ENCODE data around the gene STRN4.

Gene STRN4

DNA sequence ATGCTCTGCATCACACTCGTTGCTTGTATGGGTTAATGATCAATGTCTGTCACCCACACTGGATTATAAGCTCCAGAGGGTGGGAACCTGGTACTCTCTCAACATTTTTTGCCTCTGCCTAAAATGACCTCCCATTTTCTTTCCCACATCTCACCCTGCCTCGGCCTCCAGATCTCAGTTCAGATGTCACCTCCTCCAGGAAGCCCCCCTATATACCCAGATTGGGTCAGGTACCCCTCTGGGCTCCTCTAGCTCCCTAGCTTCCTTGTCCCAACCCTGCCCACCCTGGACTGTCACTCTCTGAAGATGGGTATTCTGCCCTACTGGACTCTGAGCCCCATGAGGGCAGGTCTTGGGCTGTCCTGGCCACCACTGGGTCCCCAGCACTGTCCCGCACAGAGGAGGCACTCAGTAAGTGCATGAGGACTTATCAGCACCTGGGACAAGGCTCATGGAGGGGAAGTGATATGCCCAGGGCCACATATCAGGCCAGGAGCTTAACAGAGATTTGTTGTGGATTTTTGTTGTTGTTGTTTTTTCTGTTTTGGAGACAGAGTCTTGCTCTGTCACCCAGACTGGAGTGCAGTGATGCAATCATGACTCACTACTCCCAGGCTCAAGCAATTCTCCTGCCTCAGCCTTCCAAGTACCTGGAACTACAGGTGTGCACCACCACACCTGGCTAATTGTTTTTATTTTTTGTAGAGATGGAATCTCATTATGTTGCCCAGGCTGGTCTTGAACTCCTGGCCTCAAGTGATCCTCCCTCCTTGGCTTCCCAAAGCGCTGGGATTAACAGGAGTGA lies 53.1 kb downstream of the STRN4 start:
- H3K27me3 ChIP-seq (replicated peaks; ENCODE audit: control insufficient read depth, insufficient read depth, low read length): no peaks in the 10 kb centered on the region
- TF ChIP-seq CTCF (IDR thresholded peaks at IDR 0.05; ENCODE audit: insufficient read depth, low read length, poor library complexity, severe bottlenecking): no peak
- peaks cover 51% of the 10 kb centered on the region for H3K36me3 ChIP-seq (ENCODE audit: control insufficient read depth, insufficient read depth, low read length)
- no peak overlapping the region for H3K4me3 ChIP-seq (replicated peaks; ENCODE audit: low read depth, low read length)
- DNase-seq (ENCODE audit: extremely low read depth, insufficient read length): no peak

DNA sequence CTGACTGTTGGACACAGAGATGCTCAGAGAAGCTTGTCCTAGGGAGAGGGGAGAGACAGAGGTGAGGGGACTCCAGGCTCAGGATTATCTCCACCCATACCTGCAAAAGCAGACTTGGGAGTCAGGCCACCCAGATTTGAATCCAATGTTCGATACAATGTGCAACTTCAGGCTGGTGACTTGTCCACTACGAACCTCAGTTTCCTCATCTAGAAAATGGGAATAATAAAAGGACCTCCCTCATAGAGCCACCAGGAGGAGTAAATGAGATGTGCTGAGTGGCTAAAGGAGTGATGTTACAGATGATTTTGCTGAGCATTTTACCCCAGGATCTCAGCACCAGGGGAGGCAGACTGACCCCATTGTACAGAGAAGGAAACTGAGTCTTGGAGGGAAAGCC lies 54.3 kb downstream of the STRN4 start:
- TF ChIP-seq CTCF (IDR thresholded peaks at IDR 0.05; ENCODE audit: insufficient read depth, low read length, poor library complexity, severe bottlenecking): no peak
- Histone ChIP-seq H3K36me3 (ENCODE audit: control insufficient read depth, insufficient read depth, low read length) (peaks cover 56% of the 10 kb centered on the region), H3K27me3 (replicated peaks; ENCODE audit: control insufficient read depth, insufficient read depth, low read length) (no peaks in the 10 kb centered on the region), H3K4me3 (replicated peaks; ENCODE audit: low read depth, low read length) (no peak overlapping the region)
- no peak for DNase-seq (ENCODE audit: extremely low read depth, insufficient read length)

- DNase-seq (ENCODE audit: extremely low read depth, insufficient read length): no peak
Measured at GRCh38 chr19:46691104-46691503, 55.1 kb downstream of the STRN4 start.

DNA sequence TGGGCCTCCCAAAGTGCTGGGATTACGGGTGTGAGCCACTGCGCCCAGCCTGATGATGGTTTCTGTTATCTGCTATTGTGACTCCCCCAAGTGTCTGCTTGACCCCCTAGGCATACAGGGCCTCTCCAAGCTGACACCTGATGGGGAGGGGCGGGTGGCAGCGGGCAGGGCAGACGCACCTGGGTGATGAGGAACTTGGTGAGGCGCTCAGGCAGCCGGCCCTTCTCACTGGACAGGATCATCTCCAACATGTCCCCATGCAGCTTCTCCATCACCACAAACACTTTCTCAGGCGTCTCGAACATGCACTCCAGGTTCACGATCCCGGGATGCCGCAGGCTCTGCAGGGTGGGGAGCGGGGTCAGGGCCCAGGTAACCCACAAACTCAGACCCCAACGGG lies 56.9 kb downstream of the STRN4 start:
- no peak overlapping the region for H3K4me3 ChIP-seq (replicated peaks; ENCODE audit: low read depth, low read length)
- TF ChIP-seq CTCF (IDR thresholded peaks at IDR 0.05; ENCODE audit: insufficient read depth, low read length, poor library complexity, severe bottlenecking): no peak
- H3K36me3 ChIP-seq (ENCODE audit: control insufficient read depth, insufficient read depth, low read length): peaks cover 50% of the 10 kb centered on the region
- no peaks in the 10 kb centered on the region for H3K27me3 ChIP-seq (replicated peaks; ENCODE audit: control insufficient read depth, insufficient read depth, low read length)
- DNase-seq (ENCODE audit: extremely low read depth, insufficient read length): no peak

More at GRCh38 chr19:46691104-46691503, 55.1 kb downstream of the STRN4 start:
- peaks cover 52% of the 10 kb centered on the region for H3K36me3 ChIP-seq (ENCODE audit: control insufficient read depth, insufficient read depth, low read length)
- no peak for TF ChIP-seq CTCF (IDR thresholded peaks at IDR 0.05; ENCODE audit: insufficient read depth, low read length, poor library complexity, severe bottlenecking)
- no peaks in the 10 kb centered on the region for H3K27me3 ChIP-seq (replicated peaks; ENCODE audit: control insufficient read depth, insufficient read depth, low read length)
- H3K4me3 ChIP-seq (replicated peaks; ENCODE audit: low read depth, low read length): no peak overlapping the region

DNA sequence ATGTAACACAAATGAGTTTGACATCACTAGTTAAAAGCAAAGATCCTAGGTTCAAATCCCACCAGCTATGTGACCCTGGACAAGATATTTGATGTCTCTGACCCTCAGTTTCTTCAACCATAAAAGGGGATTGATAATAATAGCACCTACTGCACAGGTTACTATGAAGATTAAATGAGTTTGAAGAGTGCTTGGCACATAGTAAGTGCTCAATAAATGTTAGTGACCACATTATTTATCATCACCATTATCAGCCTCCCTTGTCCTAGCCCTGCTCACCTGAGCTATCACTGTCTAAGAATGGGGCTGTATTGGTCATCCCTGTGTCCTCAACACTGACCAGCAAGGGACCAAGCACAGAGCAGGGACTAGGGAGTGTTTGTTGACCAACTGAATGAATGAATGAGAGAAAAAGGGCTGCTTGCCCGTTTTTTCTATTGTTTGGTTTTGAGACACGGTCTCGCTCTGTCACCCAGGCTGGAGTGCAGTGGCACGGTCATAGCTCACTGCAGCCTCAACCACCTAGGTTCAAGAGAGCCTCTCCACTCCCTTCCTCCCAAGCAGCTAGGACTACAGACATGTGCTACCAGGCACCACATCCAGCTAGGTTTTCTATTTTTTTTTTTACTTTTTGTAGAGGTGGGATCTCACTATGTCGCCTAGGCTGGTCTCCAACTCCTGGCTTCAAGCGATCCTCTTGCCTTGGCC lies 58.7 kb downstream of the STRN4 start:
- no peak for TF ChIP-seq CTCF (IDR thresholded peaks at IDR 0.05; ENCODE audit: insufficient read depth, low read length, poor library complexity, severe bottlenecking)
- Histone ChIP-seq H3K4me3 (replicated peaks; ENCODE audit: low read depth, low read length) (no peak overlapping the region), H3K27me3 (replicated peaks; ENCODE audit: control insufficient read depth, insufficient read depth, low read length) (no peaks in the 10 kb centered on the region), H3K36me3 (ENCODE audit: control insufficient read depth, insufficient read depth, low read length) (peaks cover 46% of the 10 kb centered on the region)
- no peak for DNase-seq (ENCODE audit: extremely low read depth, insufficient read length)
